B cell (primary cell): Measurements from ENCODE around the gene CXCL5. TPM values are rescaled to one million over a fixed set of nuclear protein-coding genes. Genes with fewer than 3 reads are reported as not detected.

ENCODE experiments used
- ATAC-seq: fragments of 200-7000 bp; cut with Tn5 transposase; one replicate; pipeline ENCODE4 v1.10.0; 2021; ENCODE audit warnings: low read depth, mild to moderate bottlenecking, moderate number of reproducible peaks, moderate library complexity
- CTCF ChIA-PET: fragments of 350-600 bp; sonication (Branson Sonifier 250); formaldehyde crosslinking; loops from one replicate; lab custom pipeline; 2021; ENCODE audit warnings: antibody characterized with exemption, inconsistent platforms; lab: Charles Lee
- POLR2A ChIA-PET: fragments of 350-600 bp; sonication (Branson Sonifier 250); formaldehyde crosslinking; loops from one replicate; lab custom pipeline; 2021; ENCODE audit warnings: antibody characterized with exemption; lab: Charles Lee
- DNase-seq: peaks from one replicate; pipeline ENCODE4 v3.0.0; 2013
- H2AFZ ChIP-seq: 2 replicates; pipeline ENCODE4 v1.6.1; 2012; ENCODE audit warnings: mild to moderate bottlenecking, low read depth, low read length; ENCODE audit not compliant: insufficient read depth, poor library complexity, severe bottlenecking
- H3K27ac ChIP-seq, 2 donors: 1 replicate in 1 of 2; 2 replicates in 1 of 2; pipeline ENCODE4 v1.5.1; 2012 to 2013; ENCODE audit warnings: low read length in 2 of 2, mild to moderate bottlenecking in 2 of 2, moderate library complexity in 1 of 2
- H3K27me3 ChIP-seq, 4 experiments: fragments of 200-600 bp in 1 of 4; sonication (generic) in 1 of 4; replicated peaks in 1 of 4; 1 replicate in 2 of 4; 2 replicates in 2 of 4; pipeline versions ENCODE4 v1.6.1 to v1.7.0; 2013 to 2016; ENCODE audit warnings: low read length in 3 of 4, mild to moderate bottlenecking in 2 of 4, mixed read lengths in 1 of 4, moderate library complexity in 1 of 4; ENCODE audit not compliant: insufficient read depth in 4 of 4, control insufficient read depth in 3 of 4; ENCODE audit errors: control extremely low read depth in 1 of 4
- H3K36me3 ChIP-seq, 2 experiments: replicated peaks in 1 of 2; 1 replicate in 1 of 2; 2 replicates in 1 of 2; pipeline versions ENCODE4 v1.6.1 to v1.7.1; 2013; ENCODE audit warnings: low read length in 1 of 2; ENCODE audit not compliant: insufficient read depth in 2 of 2, control insufficient read depth in 1 of 2; ENCODE audit errors: control extremely low read depth in 1 of 2, extremely low read depth in 1 of 2
- H3K4me1 ChIP-seq, 2 donors: fragments of 200-600 bp in 1 of 2; sonication (generic) in 1 of 2; 1 replicate in 1 of 2; 2 replicates in 1 of 2; pipeline versions ENCODE4 v1.5.1 to v1.6.1; 2013 to 2017; ENCODE audit warnings: low read length in 2 of 2; ENCODE audit not compliant: control insufficient read depth in 2 of 2, insufficient read depth in 2 of 2
- H3K4me2 ChIP-seq: replicated peaks from 2 replicates; pipeline ENCODE3; 2012; ENCODE audit warnings: mild to moderate bottlenecking, low read depth, low read length; ENCODE audit not compliant: poor library complexity, severe bottlenecking
- H3K4me3 ChIP-seq, 5 experiments: fragments of 200-600 bp in 1 of 5; sonication (generic) in 1 of 5; 1 replicate in 3 of 5; 2 replicates in 2 of 5; pipeline versions ENCODE4 v1.5.1 to v1.7.0; 2011 to 2016; ENCODE audit warnings: low read length in 4 of 5, mild to moderate bottlenecking in 4 of 5, low read depth in 2 of 5, control low read depth in 1 of 5, moderate library complexity in 1 of 5; ENCODE audit not compliant: insufficient read depth in 1 of 5; ENCODE audit errors: control extremely low read depth in 1 of 5, extremely low read depth in 1 of 5
- H3K79me2 ChIP-seq: fragments of 200-600 bp; sonication (generic); one replicate; pipeline ENCODE4 v1.6.0; 2016; ENCODE audit warnings: low read length; ENCODE audit not compliant: control insufficient read depth, insufficient read depth
- H3K9ac ChIP-seq: fragments of 200-600 bp; sonication (generic); 2 replicates; pipeline ENCODE4 v1.6.1; 2017; ENCODE audit warnings: mild to moderate bottlenecking, low read length, moderate library complexity
- H3K9me3 ChIP-seq, 3 donors: one replicate each; pipeline versions ENCODE4 v1.6.1 to v1.7.1; 2013; ENCODE audit warnings: low read length in 2 of 3; ENCODE audit not compliant: control insufficient read depth in 2 of 3, insufficient read depth in 1 of 3; ENCODE audit errors: control extremely low read depth in 1 of 3
- H4K20me1 ChIP-seq: 2 replicates; pipeline ENCODE4 v1.6.0; 2012; ENCODE audit warnings: mild to moderate bottlenecking, low read length; ENCODE audit not compliant: insufficient read depth, control insufficient read depth, poor library complexity, severe bottlenecking
- H3K27ac Mint-ChIP-seq: one replicate; pipeline ENCODE4 v1.8.0; 2021; ENCODE audit warnings: mixed read lengths
- H3K27me3 Mint-ChIP-seq: one replicate; pipeline ENCODE4 v1.8.0; 2021; ENCODE audit warnings: mixed read lengths
- H3K4me1 Mint-ChIP-seq: one replicate; pipeline ENCODE4 v1.8.0; 2021; ENCODE audit warnings: mixed read lengths
- H3K4me3 Mint-ChIP-seq: one replicate; pipeline ENCODE4 v1.8.0; 2021; ENCODE audit warnings: mixed read lengths
- H3K9me3 Mint-ChIP-seq: one replicate; pipeline ENCODE4 v1.8.0; 2022; ENCODE audit warnings: mixed read lengths; ENCODE audit not compliant: insufficient read depth
- CTCF ChIP-seq: fragments of 200-600 bp; IDR thresholded peaks from one replicate; pipeline ENCODE4 v1.8.0; 2022; ENCODE audit warnings: antibody characterized with exemption, mild to moderate bottlenecking
- EZH2 ChIP-seq: IDR thresholded peaks from 2 replicates; pipeline ENCODE4 v1.6.1; 2012; ENCODE audit warnings: borderline replicate concordance, low read depth, mild to moderate bottlenecking, moderate library complexity, low read length; ENCODE audit not compliant: insufficient read depth, poor library complexity, severe bottlenecking
- intact Hi-C: fragments of 100-400 bp; cut with micrococcal nuclease; formaldehyde crosslinking; loops from one replicate; pipeline ENCODE4 v1.10.0; 2022
- polyA plus RNA-seq: library from polyadenylated mRNA; depleted of rRNA; stranded (reverse); fragments of >200 nt; gene quantifications from 2 replicates; pipeline ENCODE4 v1.2.3, GENCODE V29; 2012
- total RNA-seq, 2 donors: library from RNA; stranded (reverse); fragments of 120-200 nt in 1 of 2; gene quantifications; 1 replicate in 1 of 2; 2 replicates in 1 of 2; pipeline versions ENCODE4 v1.2.3 to v1.2.4, GENCODE V29; 2013 to 2022

Gene CXCL5
- total and polyA plus RNA-seq, 2 donors (not counting 1 experiment from before 2014, with no cell fraction given) = not detected

GRCh38 chr4:73974352-73974751 is 24.1 kb downstream of the CXCL5 start:
- Histone ChIP-seq H4K20me1 (no peaks in the 10 kb centered on the region), H3K79me2 (no peaks in the 10 kb centered on the region), H3K4me2 (no peak overlapping the region), H3K4me3 (no peak overlapping the region), H3K27me3 (no peaks in the 10 kb centered on the region), H3K36me3 (no peaks in the 10 kb centered on the region), H3K9ac (no peak overlapping the region), H2AFZ (no peak overlapping the region), H3K4me1 (no peaks in the 10 kb centered on the region), H3K9me3 (peaks cover 0 to 16% (median 4%) of the 10 kb centered on the region in 3 donors), H3K27ac (no peak overlapping the region)
- no peaks in the 10 kb centered on the region for H3K27me3 Mint-ChIP-seq
- H3K4me1 Mint-ChIP-seq = no peaks in the 10 kb centered on the region
- H3K9me3 Mint-ChIP-seq = peaks cover 7% of the 10 kb centered on the region
- CTCF ChIA-PET = no interaction called here
- intact Hi-C loops = no loop called here
- TF ChIP-seq CTCF (no peak), EZH2 (no peak)
- no peak for DNase-seq
- no peak for ATAC-seq
- POLR2A ChIA-PET = no interaction called here
- H3K4me3 Mint-ChIP-seq = no peak overlapping the region
- H3K27ac Mint-ChIP-seq = no peak overlapping the region

- Mint-ChIP-seq H3K27me3 (peaks cover 2% of the 10 kb centered on the region), H3K9me3 (peaks cover 7% of the 10 kb centered on the region), H3K27ac (no peak overlapping the region), H3K4me3 (no peak overlapping the region), H3K4me1 (no peaks in the 10 kb centered on the region)
- no peak for DNase-seq
- Histone ChIP-seq H3K4me2 (no peak overlapping the region), H3K27me3 (no peaks in the 10 kb centered on the region), H3K4me1 (no peaks in the 10 kb centered on the region), H2AFZ (no peak overlapping the region), H3K27ac (no peak overlapping the region), H3K9ac (no peak overlapping the region), H3K4me3 (no peak overlapping the region), H3K36me3 (no peaks in the 10 kb centered on the region), H3K9me3 (peaks cover 0 to 19% (median 4%) of the 10 kb centered on the region in 3 donors), H4K20me1 (no peaks in the 10 kb centered on the region), H3K79me2 (no peaks in the 10 kb centered on the region)
- ChIA-PET CTCF (no interaction called here), POLR2A (no interaction called here)
- no peak for ATAC-seq
- intact Hi-C loops = no loop called here
- TF ChIP-seq CTCF (no peak), EZH2 (no peak)
Measured at GRCh38 chr4:73970945-73971344, 27.5 kb downstream of the CXCL5 start.
